NCI-H69 (cell line): ENCODE results near the gene CLDN24.

Source experiments
- DNase-seq: peaks from one replicate; lab custom pipeline; 2025; lab: John Stamatoyannopoulos, UW

The CLDN24 gene

GRCh38 chr4:183322326-183322725, at the start of gene CLDN24:
Gene CLDN24 (minus strand): TSS chr4:183322426. CDS start chr4:183322426, 0 bp downstream.
- DNase-seq, result no peak

- peak; percentile 64 for DNase-seq
These were observed 48.6 kb upstream of the CLDN24 start for GRCh38 chr4:183370786-183371185.

GRCh38 chr4:183369073-183369472, 46.8 kb upstream of the CLDN24 start:
- no peak for DNase-seq

GRCh38 chr4:183366206-183366835, 44.1 kb upstream of the CLDN24 start:
- no peak for DNase-seq

- DNase-seq, result no peak
These were observed 41.8 kb upstream of the CLDN24 start for GRCh38 chr4:183364025-183364424.

GRCh38 chr4:183362916-183363542, 40.8 kb upstream of the CLDN24 start:
- DNase-seq, result peak; percentile 2

- DNase-seq, result no peak
These were observed 39.8 kb upstream of the CLDN24 start for GRCh38 chr4:183362036-183362435.

- no peak for DNase-seq
These were observed 38.1 kb upstream of the CLDN24 start for GRCh38 chr4:183360161-183360919.

- no peak for DNase-seq
These were observed 36.1 kb upstream of the CLDN24 start for GRCh38 chr4:183358215-183358755.

- DNase-seq, result peak; percentile 77
These were observed 34.9 kb upstream of the CLDN24 start for GRCh38 chr4:183356931-183357675.

GRCh38 chr4:183356173-183356830, 34.1 kb upstream of the CLDN24 start:
- DNase-seq, result peak; percentile 46

- DNase-seq, result no peak
These were observed 33.2 kb upstream of the CLDN24 start for GRCh38 chr4:183355405-183355804.

- DNase-seq, result peak; percentile 83
These were observed 32.0 kb upstream of the CLDN24 start for GRCh38 chr4:183354219-183354618.

- DNase-seq, result peak; percentile 15
These were observed 31.3 kb upstream of the CLDN24 start for GRCh38 chr4:183353557-183353956.

- DNase-seq, result no peak
These were observed 30.3 kb upstream of the CLDN24 start for GRCh38 chr4:183352546-183352945.

- DNase-seq, result no peak
These were observed 28.3 kb upstream of the CLDN24 start for GRCh38 chr4:183350317-183351071.

- DNase-seq, result no peak
These were observed 27.4 kb upstream of the CLDN24 start for GRCh38 chr4:183349673-183350072.

GRCh38 chr4:183348706-183349659, 26.8 kb upstream of the CLDN24 start:
- no peak for DNase-seq

- no peak for DNase-seq
These were observed 25.9 kb upstream of the CLDN24 start for GRCh38 chr4:183348136-183348535.

GRCh38 chr4:183347566-183347965, 25.3 kb upstream of the CLDN24 start:
- no peak for DNase-seq
